Subcutaneous adipose tissue (tissue), 4 donors: Measurements from ENCODE around the gene RPS26. TPM values are rescaled to one million over a fixed set of nuclear protein-coding genes. Genes with fewer than 3 reads are reported as not detected.

Experiments used
- CTCF ChIP-seq: fragments of 450-650 bp; IDR thresholded peaks from one replicate; pipeline ENCODE4 v1.5.1; 2016; ENCODE audit warnings: low read depth, mild to moderate bottlenecking, control low read depth, antibody characterized with exemption, moderate library complexity
- total RNA-seq, 4 donors: library from RNA; depleted of rRNA; stranded (reverse); fragments of >200 nt; gene quantifications; one replicate each; pipeline ENCODE4 v1.1.0, GENCODE V29; 2016

Gene RPS26
- total RNA-seq = 100 to 1,000 TPM; 346 to 891 (median 730) TPM

DNA sequence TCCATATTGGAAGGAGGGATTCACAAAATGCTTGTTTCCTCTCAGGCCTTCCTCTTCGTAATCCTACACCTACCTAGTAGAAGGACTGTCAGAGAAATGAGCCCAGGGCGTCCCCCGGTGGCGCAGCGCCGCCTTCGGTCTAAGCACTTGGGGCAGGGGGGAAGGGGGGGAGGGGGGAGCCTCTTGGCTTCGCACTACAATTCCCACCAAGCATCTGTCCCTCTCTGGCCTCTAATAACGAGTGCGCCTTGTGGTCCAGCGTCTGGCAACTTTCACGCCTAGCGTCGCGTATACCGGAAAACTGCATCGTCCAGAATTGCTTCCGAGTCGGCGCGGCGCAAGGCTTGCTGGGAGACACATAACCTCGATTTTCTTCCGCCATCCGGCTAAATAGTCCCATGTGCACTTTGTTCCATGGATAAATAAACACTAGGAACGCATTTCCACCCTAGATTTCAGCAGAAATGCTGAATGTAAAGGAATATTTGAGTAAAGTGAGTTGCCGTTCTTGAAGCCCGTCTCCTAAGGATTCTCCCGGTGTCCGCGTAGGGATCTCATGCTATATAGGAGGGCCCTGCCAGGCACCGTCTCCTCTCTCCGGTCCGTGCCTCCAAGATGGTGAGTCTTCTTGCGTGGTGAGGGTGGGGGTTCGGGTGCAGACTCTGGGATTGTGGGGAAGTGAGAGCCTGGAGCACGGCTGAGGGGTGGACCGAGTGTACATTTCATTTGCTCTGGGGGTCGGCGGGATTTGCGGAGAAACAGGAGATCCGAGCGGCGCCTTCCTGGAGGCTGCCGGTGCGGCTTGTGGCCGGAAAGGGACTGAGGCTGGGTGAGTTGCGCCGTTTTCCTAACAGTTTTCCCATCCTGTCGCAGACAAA lies at the start of gene RPS26:
TSS of gene RPS26 (plus strand) at position 367 of the 878 bp plus-strand sequence. CDS start at position 616, 249 bp downstream.
- TF ChIP-seq CTCF = no peak

- TF ChIP-seq CTCF = no peak
These were observed 48.4 kb upstream of the RPS26 start for GRCh38 chr12:55993230-55993853.

GRCh38 chr12:55995366-55995765 lies 46.4 kb upstream of the RPS26 start:
- no peak for TF ChIP-seq CTCF

DNA sequence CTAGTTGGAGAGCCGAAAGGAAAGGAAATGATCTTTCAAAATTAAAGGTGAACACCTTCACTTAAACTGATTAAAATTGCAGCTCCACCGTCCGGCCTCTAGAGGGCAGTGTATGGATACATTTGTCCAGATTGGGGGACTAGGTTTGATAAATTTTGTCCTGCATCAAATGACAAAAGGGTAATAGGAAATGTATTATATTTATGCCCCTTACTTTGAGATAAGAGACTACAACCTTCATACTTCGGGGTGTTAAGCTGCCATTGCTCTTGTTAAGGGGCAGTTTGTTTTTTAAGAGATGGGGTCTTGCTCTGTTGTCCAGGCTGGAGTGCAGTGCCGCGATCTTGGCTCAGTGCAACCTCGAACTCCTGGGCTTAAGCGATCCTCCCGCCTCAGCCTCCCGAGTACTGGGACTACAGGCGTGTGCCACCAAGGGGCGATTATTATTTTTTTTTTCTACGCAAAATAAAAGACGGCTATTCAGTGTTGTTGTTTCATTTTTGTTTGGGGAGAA lies 45.5 kb upstream of the RPS26 start:
- TF ChIP-seq CTCF = no peak

DNA sequence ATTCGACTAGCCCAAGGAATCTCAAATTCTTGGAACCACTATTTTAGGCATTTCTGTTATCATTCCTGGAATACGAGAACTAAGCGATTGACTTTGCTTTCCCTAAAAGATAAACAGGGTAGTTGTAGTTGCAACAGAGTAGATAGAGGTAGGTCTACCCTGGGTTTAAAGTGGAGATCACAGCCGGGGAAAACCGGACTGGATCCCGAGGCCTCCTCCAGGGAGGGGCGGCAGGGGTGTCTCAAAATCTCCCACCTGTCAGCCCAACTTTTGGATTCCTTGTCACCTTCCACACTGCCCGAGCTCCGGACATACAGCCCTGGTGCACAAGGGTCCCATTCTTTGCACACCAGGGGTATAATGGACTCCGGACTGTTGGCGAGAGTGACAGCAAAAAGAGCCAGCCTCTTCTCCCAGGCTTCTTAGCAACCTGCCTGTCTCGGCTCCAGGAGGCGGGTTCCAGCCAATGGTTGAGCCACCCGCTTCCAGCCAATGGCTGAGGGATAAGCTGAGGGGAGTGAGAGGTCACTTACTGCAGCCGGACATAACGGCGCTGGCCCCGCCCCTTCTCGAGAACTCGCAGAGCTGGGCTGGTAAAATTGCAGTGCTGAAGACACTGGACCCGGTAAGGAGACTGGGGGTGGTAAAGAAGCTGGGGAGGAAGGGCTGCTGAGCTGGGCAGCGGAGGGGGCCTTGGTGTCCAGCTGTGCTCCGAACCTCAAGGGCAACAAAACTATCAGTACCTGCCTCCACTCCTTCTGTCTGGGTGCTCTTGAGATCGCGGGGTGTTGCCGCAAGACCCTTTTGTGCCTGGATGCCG lies 44.8 kb upstream of the RPS26 start, which contains the start of gene SUOX:
TSS of gene SUOX (plus strand) at position 562 of the 820 bp plus-strand sequence. CDS start 4,946 bp downstream, outside the sequence.
- no peak for TF ChIP-seq CTCF

GRCh38 chr12:55997535-55997859 lies 44.2 kb upstream of the RPS26 start:
- TF ChIP-seq CTCF = no peak
